Adrenal gland (tissue), 5 donors: ENCODE results near the gene MYH9.

Experiments
- POLR2A ChIP-seq, 2 donors: fragments of 450-650 bp; IDR thresholded peaks; one replicate each; pipeline ENCODE4 v1.6.1; 2017; ENCODE audit warnings: antibody characterized with exemption in 2 of 2, mild to moderate bottlenecking in 2 of 2, moderate library complexity in 1 of 2
- TF ChIP-seq, protein P1 (sequence below), 6 experiments: fragments of 450-650 bp in 4 of 6; fragments of 200-600 bp in 2 of 6; sonication (generic) in 1 of 6; IDR thresholded peaks; 1 replicate in 5 of 6; 2 replicates in 1 of 6; pipeline versions ENCODE4 v1.5.1 to v1.8.0; 2016 to 2021; ENCODE audit warnings: antibody characterized with exemption in 6 of 6, mild to moderate bottlenecking in 2 of 6, moderate library complexity in 1 of 6
- donor health status: DM: no; HTN: no; CAD: no.

DNA sequence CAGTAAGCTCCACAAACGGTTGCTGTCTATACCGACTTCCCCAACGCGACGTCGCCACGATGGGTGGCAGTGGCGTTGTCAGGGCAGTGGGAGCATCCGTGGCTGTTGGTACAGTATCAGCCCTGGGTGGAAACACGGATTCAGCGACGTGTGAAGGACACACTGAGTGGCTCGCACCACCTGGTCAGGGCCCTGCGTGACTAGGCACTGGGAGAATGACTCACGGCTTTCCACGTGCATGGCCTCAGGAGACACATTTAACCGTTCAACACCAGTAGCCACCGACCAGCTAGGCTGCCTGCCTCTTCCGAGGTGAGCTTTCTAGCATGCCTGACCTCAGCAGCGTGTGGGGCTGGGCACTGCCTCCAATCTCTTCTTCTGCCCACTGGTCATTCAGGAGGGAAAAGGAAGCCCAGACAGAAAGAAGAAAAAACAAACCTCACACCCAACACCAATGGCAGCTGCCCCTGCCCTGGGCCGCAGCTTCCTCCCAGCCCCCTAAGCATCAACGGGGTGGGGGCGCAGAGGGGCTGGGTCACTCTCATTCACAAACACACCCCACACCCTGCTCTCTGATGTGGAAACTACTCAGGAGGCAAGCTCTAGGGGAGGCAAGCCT is 59.0 kb downstream of the MYH9 start:
- TF ChIP-seq, protein P1, sequence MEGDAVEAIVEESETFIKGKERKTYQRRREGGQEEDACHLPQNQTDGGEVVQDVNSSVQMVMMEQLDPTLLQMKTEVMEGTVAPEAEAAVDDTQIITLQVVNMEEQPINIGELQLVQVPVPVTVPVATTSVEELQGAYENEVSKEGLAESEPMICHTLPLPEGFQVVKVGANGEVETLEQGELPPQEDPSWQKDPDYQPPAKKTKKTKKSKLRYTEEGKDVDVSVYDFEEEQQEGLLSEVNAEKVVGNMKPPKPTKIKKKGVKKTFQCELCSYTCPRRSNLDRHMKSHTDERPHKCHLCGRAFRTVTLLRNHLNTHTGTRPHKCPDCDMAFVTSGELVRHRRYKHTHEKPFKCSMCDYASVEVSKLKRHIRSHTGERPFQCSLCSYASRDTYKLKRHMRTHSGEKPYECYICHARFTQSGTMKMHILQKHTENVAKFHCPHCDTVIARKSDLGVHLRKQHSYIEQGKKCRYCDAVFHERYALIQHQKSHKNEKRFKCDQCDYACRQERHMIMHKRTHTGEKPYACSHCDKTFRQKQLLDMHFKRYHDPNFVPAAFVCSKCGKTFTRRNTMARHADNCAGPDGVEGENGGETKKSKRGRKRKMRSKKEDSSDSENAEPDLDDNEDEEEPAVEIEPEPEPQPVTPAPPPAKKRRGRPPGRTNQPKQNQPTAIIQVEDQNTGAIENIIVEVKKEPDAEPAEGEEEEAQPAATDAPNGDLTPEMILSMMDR (IDR thresholded peaks at IDR 0.05) = no peak
- peak in 1 of 2 donors; percentile 60 for TF ChIP-seq POLR2A (IDR thresholded peaks at IDR 0.05)
